ENCODE results near the gene CSTPP1.
"Not testable (repeated sequence)": the region's sequence is repeated elsewhere in the genome, so short reads cannot be mapped to it uniquely, and the experiment has no call there.

CSTPP1 gene

DNA sequence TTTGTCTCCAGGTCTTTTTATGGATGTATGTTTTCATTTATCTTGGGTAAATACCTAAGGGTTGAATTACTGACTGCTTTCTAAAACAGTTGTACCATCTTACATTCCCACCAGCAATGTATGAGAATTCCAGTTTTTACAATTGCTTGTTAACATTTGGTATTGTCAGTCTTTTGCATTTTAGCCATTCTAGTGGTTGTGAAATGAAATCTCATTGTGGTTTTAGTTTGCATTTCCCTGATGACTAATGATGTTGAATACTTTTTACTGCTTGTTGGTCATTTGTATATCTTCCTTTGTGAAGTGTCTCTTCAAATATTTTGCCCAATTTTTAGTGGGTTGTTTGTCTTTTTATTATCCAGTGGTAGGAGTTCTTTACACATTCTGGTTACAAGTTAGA, 147.4 kb downstream of the CSTPP1 start:
- H3K9me3 ChIP-seq (ENCODE audit: low read length): no peaks in the 10 kb centered on the region
- H3K4me1 ChIP-seq (ENCODE audit: insufficient read depth, low read length): no peaks in the 10 kb centered on the region

DNA sequence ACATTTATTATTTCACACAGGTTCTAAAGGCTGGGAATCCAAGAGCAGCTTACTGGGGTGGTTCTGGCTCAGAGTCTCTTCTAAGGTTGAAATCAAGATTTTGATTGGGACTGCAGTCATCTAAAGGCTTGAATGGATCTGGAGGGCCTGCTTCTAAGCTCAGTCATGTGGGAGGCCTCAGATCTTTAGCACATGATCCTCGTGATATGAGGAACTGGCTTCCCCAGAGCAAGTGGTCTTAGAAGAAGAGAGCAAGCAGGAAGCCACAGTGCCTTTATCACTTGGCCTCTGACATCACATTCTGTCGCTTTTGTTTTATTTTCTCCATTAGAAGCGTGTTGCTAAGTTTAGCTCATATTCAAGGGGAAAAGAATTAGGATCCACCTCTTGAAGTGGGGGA, 151.2 kb downstream of the CSTPP1 start:
- Histone ChIP-seq H3K27me3 (ENCODE audit: control insufficient read depth in 1 of 2, insufficient read depth in 2 of 2, low read length in 2 of 2) (no peaks in the 10 kb centered on the region), H3K36me3 (ENCODE audit: insufficient read depth, low read length) (no peaks in the 10 kb centered on the region), H3K4me1 (ENCODE audit: insufficient read depth, low read length) (no peaks in the 10 kb centered on the region), H3K9me3 (ENCODE audit: low read length) (no peaks in the 10 kb centered on the region), H3K9ac (ENCODE audit: low read length) (no peak overlapping the region), H3K4me3 (ENCODE audit: low read depth in 1 of 2, low read length in 2 of 2) (no peak overlapping the region), H3K27ac (ENCODE audit: low read depth, low read length) (no peak overlapping the region)

More for the DNA sequence above, 147.4 kb downstream of the CSTPP1 start:
- H3K27me3 ChIP-seq (ENCODE audit: control insufficient read depth in 1 of 2, insufficient read depth in 2 of 2, low read length in 2 of 2): no peaks in the 10 kb centered on the region
- no peak overlapping the region for H3K9ac ChIP-seq (ENCODE audit: low read length)
- no peak overlapping the region for H3K27ac ChIP-seq (ENCODE audit: low read depth, low read length)
- H3K36me3 ChIP-seq (ENCODE audit: insufficient read depth, low read length): no peaks in the 10 kb centered on the region
- H3K4me3 ChIP-seq (ENCODE audit: low read depth in 1 of 2, low read length in 2 of 2): no peak overlapping the region

DNA sequence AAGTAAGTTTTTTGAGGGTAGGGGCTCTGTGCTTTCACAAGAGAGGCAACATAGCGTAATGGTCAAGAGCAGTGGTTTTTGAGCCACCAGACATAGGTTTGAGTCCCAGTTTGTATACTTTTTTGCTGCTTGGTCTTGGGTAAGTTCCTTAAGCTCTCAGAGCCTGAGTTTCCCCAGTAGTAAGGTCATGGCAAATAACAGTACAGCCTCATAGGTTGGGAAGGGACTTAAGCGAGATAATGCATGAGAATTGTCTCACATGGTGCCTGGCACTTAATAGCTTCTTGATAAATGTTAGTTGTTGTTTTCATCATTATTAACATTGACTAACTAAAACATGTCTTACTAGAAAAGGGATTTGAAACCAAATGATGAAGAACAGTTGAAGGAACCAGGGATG, 157.0 kb downstream of the CSTPP1 start:
- Histone ChIP-seq H3K4me1 (ENCODE audit: insufficient read depth, low read length) (no peaks in the 10 kb centered on the region), H3K4me3 (ENCODE audit: low read depth in 1 of 2, low read length in 2 of 2) (no peak overlapping the region), H3K27me3 (ENCODE audit: control insufficient read depth in 1 of 2, insufficient read depth in 2 of 2, low read length in 2 of 2) (no peaks in the 10 kb centered on the region), H3K27ac (ENCODE audit: low read depth, low read length) (no peak overlapping the region), H3K9ac (ENCODE audit: low read length) (no peak overlapping the region), H3K36me3 (ENCODE audit: insufficient read depth, low read length) (no peaks in the 10 kb centered on the region), H3K9me3 (ENCODE audit: low read length) (no peaks in the 10 kb centered on the region)

DNA sequence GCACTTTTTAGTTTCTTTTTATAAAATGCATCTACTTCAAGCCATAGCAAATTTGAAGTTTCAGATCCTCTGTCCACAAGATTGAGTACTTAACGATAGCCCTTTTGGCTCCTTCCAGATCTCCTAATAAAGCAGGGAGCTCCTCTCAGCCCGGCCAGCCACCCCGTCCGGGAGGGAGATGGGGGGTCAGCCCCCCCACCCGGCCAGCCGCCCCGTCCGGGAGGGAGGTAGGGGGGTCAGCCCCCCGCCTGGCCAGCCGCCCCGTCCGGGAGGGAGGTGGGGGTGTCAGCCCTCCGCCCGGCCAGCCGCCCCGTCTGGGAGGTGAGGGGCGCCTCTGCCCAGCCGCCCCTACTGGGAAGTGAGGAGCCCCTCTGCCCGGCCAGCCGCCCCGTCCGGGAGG, 160.3 kb downstream of the CSTPP1 start:
- H3K4me3 ChIP-seq (ENCODE audit: low read depth in 1 of 2, low read length in 2 of 2); H3K9me3 ChIP-seq (ENCODE audit: low read length); H3K4me1 ChIP-seq (ENCODE audit: insufficient read depth, low read length); H3K27me3 ChIP-seq (ENCODE audit: control insufficient read depth in 1 of 2, insufficient read depth in 2 of 2, low read length in 2 of 2); H3K36me3 ChIP-seq (ENCODE audit: insufficient read depth, low read length); H3K9ac ChIP-seq (ENCODE audit: low read length); H3K27ac ChIP-seq (ENCODE audit: low read depth, low read length): not testable (repeated sequence)

DNA sequence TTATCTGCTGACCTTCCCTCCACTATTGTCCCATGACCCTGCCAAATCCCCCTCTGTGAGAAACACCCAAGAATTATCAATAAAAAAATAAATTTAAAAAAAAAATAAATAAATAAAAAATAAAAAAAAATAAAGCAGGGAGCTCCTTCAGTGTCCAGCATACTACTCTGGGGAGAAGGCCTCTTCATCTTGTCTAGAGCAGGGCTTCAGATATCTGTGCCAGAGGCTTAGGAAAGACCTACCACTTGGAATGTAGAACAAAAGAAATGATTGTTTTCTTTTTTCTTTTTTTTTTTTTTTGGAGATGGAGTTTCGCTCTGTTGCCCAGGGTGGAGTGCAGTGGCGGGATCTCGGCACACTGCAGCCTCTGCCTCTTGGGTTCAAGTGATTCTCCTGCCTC, 161.7 kb downstream of the CSTPP1 start:
- not testable (repeated sequence) for H3K9me3 ChIP-seq (ENCODE audit: low read length); H3K36me3 ChIP-seq (ENCODE audit: insufficient read depth, low read length); H3K27me3 ChIP-seq (ENCODE audit: control insufficient read depth in 1 of 2, insufficient read depth in 2 of 2, low read length in 2 of 2); H3K4me3 ChIP-seq (ENCODE audit: low read depth in 1 of 2, low read length in 2 of 2); H3K4me1 ChIP-seq (ENCODE audit: insufficient read depth, low read length); H3K9ac ChIP-seq (ENCODE audit: low read length); H3K27ac ChIP-seq (ENCODE audit: low read depth, low read length)

DNA sequence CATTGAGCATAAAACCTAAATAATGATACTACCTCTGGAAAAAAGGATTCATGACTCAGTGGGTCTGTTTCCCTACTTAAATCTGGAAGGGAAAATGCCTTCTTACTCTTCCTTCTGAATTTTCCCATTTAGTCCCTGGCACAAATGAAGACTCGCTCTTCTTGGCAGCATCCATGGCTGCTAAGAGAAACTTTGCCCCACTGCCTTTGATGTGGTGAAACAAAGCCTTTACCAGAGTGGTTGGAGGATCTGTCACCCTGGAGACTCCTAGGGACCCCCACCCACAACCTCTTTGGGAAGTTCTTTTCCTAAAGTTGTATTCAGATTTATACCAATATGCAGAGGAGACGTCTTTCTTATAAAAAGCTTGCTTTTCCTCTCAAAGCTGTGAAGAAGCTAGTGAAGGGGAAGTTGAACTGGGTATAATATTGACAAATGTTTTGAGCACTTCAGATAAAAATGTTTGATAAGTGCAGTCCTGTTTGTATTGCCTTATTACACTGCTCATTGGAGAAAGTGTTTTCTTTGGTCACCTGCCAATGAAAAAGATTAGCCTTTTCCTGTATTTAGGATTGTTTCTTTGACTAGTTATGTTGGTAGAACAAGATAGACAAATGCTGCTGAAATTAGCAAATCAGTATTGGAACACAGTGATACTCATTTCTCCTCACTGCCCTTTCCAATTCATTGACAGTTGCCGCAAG, 162.8 kb downstream of the CSTPP1 start:
- no peaks in the 10 kb centered on the region for H3K36me3 ChIP-seq (ENCODE audit: insufficient read depth, low read length)
- H3K4me1 ChIP-seq (ENCODE audit: insufficient read depth, low read length): no peaks in the 10 kb centered on the region
- no peaks in the 10 kb centered on the region for H3K9me3 ChIP-seq (ENCODE audit: low read length)
- H3K27ac ChIP-seq (ENCODE audit: low read depth, low read length): no peak overlapping the region
- no peaks in the 10 kb centered on the region for H3K27me3 ChIP-seq (ENCODE audit: control insufficient read depth in 1 of 2, insufficient read depth in 2 of 2, low read length in 2 of 2)
- no peak overlapping the region for H3K9ac ChIP-seq (ENCODE audit: low read length)
- no peak overlapping the region for H3K4me3 ChIP-seq (ENCODE audit: low read depth in 1 of 2, low read length in 2 of 2)

DNA sequence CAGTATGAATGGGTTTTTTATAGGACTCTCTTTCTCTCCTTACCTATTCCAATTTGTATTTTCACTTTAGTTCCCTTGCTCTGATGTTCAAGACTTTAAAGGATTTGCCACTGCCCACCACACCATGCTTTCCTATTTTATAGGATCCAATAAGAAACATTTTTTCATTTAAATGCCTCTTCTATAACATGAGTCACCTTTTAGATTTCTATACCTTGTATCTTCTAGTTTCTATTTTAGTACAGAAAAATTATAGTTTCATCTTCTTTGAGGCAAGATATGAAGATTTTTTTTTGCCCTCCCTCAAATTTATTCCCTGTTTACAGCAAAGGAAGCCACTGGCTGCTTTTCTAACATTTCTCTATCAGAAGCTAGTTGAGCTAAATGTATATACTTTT, 163.4 kb downstream of the CSTPP1 start:
- no peak overlapping the region for H3K27ac ChIP-seq (ENCODE audit: low read depth, low read length)
- no peaks in the 10 kb centered on the region for H3K27me3 ChIP-seq (ENCODE audit: control insufficient read depth in 1 of 2, insufficient read depth in 2 of 2, low read length in 2 of 2)
- no peak overlapping the region for H3K9ac ChIP-seq (ENCODE audit: low read length)
- no peak overlapping the region for H3K4me3 ChIP-seq (ENCODE audit: low read depth in 1 of 2, low read length in 2 of 2)
- H3K4me1 ChIP-seq (ENCODE audit: insufficient read depth, low read length): no peaks in the 10 kb centered on the region
- no peaks in the 10 kb centered on the region for H3K9me3 ChIP-seq (ENCODE audit: low read length)
- H3K36me3 ChIP-seq (ENCODE audit: insufficient read depth, low read length): no peaks in the 10 kb centered on the region

DNA sequence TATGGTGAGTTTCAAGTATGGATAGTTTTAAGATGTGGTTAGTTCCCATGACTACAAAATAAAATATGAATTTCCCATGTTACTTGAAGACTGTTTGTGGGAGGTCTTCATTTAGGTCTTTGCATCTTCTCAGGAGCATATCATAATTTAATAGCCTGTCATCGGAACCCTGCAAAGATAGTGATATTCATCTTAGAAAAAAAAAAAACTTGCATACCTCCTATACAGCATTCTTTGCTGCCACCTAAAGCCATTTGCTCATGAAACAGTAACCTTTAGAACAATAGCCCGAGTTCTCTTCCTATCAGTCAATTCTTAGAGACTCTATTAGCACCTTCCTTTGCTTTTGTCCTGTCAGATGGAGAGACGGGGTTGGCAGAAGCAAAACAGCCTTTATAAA, 164.8 kb downstream of the CSTPP1 start:
- H3K27ac ChIP-seq (ENCODE audit: low read depth, low read length): no peak overlapping the region
- H3K4me1 ChIP-seq (ENCODE audit: insufficient read depth, low read length): no peaks in the 10 kb centered on the region

DNA sequence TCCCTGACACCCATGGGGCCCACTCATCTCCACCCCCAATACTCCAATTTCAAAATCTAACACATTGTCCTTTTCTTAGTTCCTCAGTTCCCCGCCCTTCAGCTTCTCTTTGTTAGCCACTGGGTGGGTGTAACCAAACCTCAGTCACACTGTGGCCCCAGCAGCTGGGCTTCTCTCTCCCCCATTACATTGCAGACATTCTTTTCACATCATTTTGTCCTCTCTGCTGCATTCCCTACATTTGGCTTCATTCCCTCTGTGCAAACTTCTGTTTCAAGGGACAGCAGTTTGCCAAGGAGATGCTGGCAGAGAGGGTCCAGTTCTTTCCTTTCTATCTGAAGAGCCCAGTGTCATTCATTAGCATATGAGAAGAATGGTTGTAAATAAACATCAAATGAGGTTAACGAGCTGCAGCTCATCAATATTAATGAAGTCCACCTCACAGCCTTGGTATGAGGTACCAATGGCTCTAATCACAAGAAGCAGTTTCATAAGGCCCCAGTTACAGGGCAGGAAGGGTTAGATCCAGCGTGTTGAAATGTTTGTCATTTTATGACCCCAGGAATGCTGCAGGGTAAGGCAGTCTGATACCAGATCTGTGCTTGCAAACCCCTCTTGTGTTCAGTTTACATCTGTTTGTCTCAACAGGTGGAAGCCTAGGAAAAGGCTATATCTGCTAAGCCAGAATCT, 167.8 kb downstream of the CSTPP1 start:
- Histone ChIP-seq H3K4me1 (ENCODE audit: insufficient read depth, low read length) (peaks cover 4% of the 10 kb centered on the region), H3K27ac (ENCODE audit: low read depth, low read length) (no peak overlapping the region), H3K36me3 (ENCODE audit: insufficient read depth, low read length) (no peaks in the 10 kb centered on the region), H3K9ac (ENCODE audit: low read length) (no peak overlapping the region), H3K27me3 (ENCODE audit: control insufficient read depth in 1 of 2, insufficient read depth in 2 of 2, low read length in 2 of 2) (no peaks in the 10 kb centered on the region), H3K9me3 (ENCODE audit: low read length) (no peaks in the 10 kb centered on the region), H3K4me3 (ENCODE audit: low read depth in 1 of 2, low read length in 2 of 2) (no peak overlapping the region)

More for the DNA sequence above, 164.8 kb downstream of the CSTPP1 start:
- no peaks in the 10 kb centered on the region for H3K9me3 ChIP-seq (ENCODE audit: low read length)
- no peak overlapping the region for H3K4me3 ChIP-seq (ENCODE audit: low read depth in 1 of 2, low read length in 2 of 2)
- no peak overlapping the region for H3K9ac ChIP-seq (ENCODE audit: low read length)
- H3K36me3 ChIP-seq (ENCODE audit: insufficient read depth, low read length): no peaks in the 10 kb centered on the region
- H3K27me3 ChIP-seq (ENCODE audit: control insufficient read depth in 1 of 2, insufficient read depth in 2 of 2, low read length in 2 of 2): no peaks in the 10 kb centered on the region

DNA sequence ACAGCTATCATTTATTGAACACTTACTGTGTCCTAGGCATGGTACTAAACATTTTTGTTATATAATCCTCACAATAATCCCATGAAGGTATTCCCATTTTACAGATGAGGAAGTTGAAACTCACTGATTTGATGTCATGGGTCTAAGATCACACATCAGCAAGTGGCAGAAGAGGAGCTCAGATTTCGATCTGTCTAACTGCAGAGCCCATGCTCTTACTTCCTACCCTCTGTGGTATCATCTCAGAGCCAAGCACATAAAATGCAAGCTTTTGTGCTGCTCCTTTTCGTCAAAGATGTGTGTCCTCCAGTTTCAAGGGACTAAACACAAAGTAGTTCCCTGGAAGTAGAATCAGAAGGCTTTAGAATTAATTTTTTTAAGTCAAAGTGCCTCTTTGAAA, 169.0 kb downstream of the CSTPP1 start:
- peaks cover 4% of the 10 kb centered on the region for H3K4me1 ChIP-seq (ENCODE audit: insufficient read depth, low read length)

DNA sequence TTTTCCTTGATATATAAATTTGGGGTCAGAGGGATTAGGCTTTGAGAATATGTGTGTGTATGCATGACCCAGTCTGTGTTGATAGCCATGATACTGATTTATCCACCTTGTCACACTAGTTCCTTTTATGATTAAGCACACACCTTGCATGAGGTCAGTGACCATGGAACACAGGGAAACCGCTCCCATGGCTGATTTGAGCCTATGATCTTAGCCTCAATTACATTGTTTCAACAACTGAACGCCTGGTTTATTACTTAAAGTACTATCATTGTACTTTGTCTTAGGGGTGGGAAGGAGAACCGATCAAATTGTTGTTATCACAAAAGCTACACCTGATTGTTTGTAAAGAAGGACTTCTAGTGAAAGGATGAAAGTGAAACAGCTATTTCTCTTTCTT, 169.4 kb downstream of the CSTPP1 start:
- Histone ChIP-seq H3K27ac (ENCODE audit: low read depth, low read length) (no peak overlapping the region), H3K27me3 (ENCODE audit: control insufficient read depth in 1 of 2, insufficient read depth in 2 of 2, low read length in 2 of 2) (no peaks in the 10 kb centered on the region), H3K4me3 (ENCODE audit: low read depth in 1 of 2, low read length in 2 of 2) (no peak overlapping the region), H3K36me3 (ENCODE audit: insufficient read depth, low read length) (no peaks in the 10 kb centered on the region), H3K9me3 (ENCODE audit: low read length) (no peaks in the 10 kb centered on the region), H3K9ac (ENCODE audit: low read length) (no peak overlapping the region), H3K4me1 (ENCODE audit: insufficient read depth, low read length) (peaks cover 4% of the 10 kb centered on the region)

More for the DNA sequence above, 169.0 kb downstream of the CSTPP1 start:
- Histone ChIP-seq H3K27me3 (ENCODE audit: control insufficient read depth in 1 of 2, insufficient read depth in 2 of 2, low read length in 2 of 2) (no peaks in the 10 kb centered on the region), H3K4me3 (ENCODE audit: low read depth in 1 of 2, low read length in 2 of 2) (no peak overlapping the region), H3K36me3 (ENCODE audit: insufficient read depth, low read length) (no peaks in the 10 kb centered on the region), H3K9me3 (ENCODE audit: low read length) (no peaks in the 10 kb centered on the region), H3K9ac (ENCODE audit: low read length) (no peak overlapping the region), H3K27ac (ENCODE audit: low read depth, low read length) (no peak overlapping the region)
